Heart right ventricle (tissue), 16 donors: Measurements from ENCODE around the gene AACS. TPM values are rescaled to one million over a fixed set of nuclear protein-coding genes. Genes with fewer than 3 reads are reported as not detected.

ENCODE experiments used
- ATAC-seq, 8 donors: fragments of 200-7000 bp; cut with Tn5 transposase; one replicate each; pipeline ENCODE4 v1.9.1; 2020; ENCODE audit warnings: mild to moderate bottlenecking in 8 of 8, moderate library complexity in 8 of 8, moderate number of reproducible peaks in 1 of 8
- DNase-seq, 2 donors: peaks; one replicate each; pipeline ENCODE4 v3.0.0-alpha.2; 2020
- H3K27ac ChIP-seq, 10 donors: fragments of 200-600 bp; sonication (generic) in 2 of 10; one replicate each; pipeline versions ENCODE4 v1.5.0 to v1.8.0; 2020 to 2022; ENCODE audit warnings: mild to moderate bottlenecking in 3 of 10
- H3K27me3 ChIP-seq, 7 donors: fragments of 200-600 bp; one replicate each; pipeline ENCODE4 v1.8.0; 2021 to 2022; ENCODE audit warnings: mild to moderate bottlenecking in 2 of 7
- H3K36me3 ChIP-seq, 9 donors: fragments of 200-600 bp; sonication (generic) in 1 of 9; one replicate each; pipeline versions ENCODE4 v1.5.0 to v1.8.0; 2020 to 2022; ENCODE audit warnings: mild to moderate bottlenecking in 2 of 9
- H3K4me1 ChIP-seq, 9 donors: fragments of 200-600 bp; sonication (generic) in 1 of 9; one replicate each; pipeline versions ENCODE4 v1.5.0 to v1.8.0; 2020 to 2022; ENCODE audit warnings: mild to moderate bottlenecking in 4 of 9
- H3K4me3 ChIP-seq, 10 donors: fragments of 200-600 bp; sonication (generic) in 2 of 10; one replicate each; pipeline versions ENCODE4 v1.5.0 to v1.8.0; 2020 to 2022; ENCODE audit warnings: mild to moderate bottlenecking in 7 of 10, moderate library complexity in 2 of 10
- H3K9me3 ChIP-seq, 11 donors: fragments of 200-600 bp in 10 of 11; sonication (generic) in 2 of 11; one replicate each; pipeline versions ENCODE4 v1.5.0 to v1.8.0; 2013 to 2022; ENCODE audit warnings: mild to moderate bottlenecking in 2 of 11, control low read depth in 1 of 11, moderate library complexity in 1 of 11
- CTCF ChIP-seq, 9 donors: fragments of 200-600 bp; sonication (generic) in 2 of 9; IDR thresholded peaks; one replicate each; pipeline versions ENCODE4 v1.5.0 to v1.8.0; 2021 to 2022; ENCODE audit warnings: antibody characterized with exemption in 9 of 9, mild to moderate bottlenecking in 5 of 9, moderate library complexity in 1 of 9
- WGBS, 2 donors: extraction: QIAGEN DNeasy Blood & Tissue Kit; methylation state at CpG; one replicate each; pipeline ENCODE4 v1.1.7; 2013; ENCODE audit warnings: inconsistent platforms in 1 of 2; 5-methylcytosine and 5-hydroxymethylcytosine counted together
- intact Hi-C, 10 donors: fragments of 100-400 bp; cut with DNase I; formaldehyde crosslinking; loops; one replicate each; pipeline versions ENCODE4 v1.11.1 to v1.14.2; 2022
- polyA plus RNA-seq, 2 donors: library from polyadenylated mRNA; stranded (reverse); fragments of 200-250 nt; gene quantifications; one replicate each; pipeline ENCODE4 v1.2.3, GENCODE V29; 2013
- total RNA-seq, 10 donors: library from RNA; stranded (reverse); fragmentation: NEBNext Ultra II Directional in 3 of 10; extraction: Animal tissue kit (Norgen Biotek cat#: 25700) in 3 of 10; gene quantifications; one replicate each; pipeline versions ENCODE4 v1.2.1 to v1.2.4, GENCODE V29; 2021 to 2023
- donor health status: Arrhythmogenic right ventricular cardiomyopathy.
- donor health status: ischemic (EF 13 %, LVEDD 7.1; RV severe dilation, severe dysfunction).
- donor health status: healthy with polysubstance abuse.
- donor health status: DM: no; HTN: yes; CAD: no.
- donor health status: DM: no; HTN: no; CAD: no.
- donor health status: ischemic (EF 25% LVEDD 6.9; RV normal size, moderate dysfunction).
- donor health status: ischemic (EF 25% LVEDD 5.7; RV mildly dilated, moderate dysfunction).
- donor health status: healthy.
- donor health status: DM: yes; HTN: yes; CAD: no.
- donor health status: Ischemic cardiomyopathy.
- donor health status: ischemic (EF 35%, LVEDD 5.7; RV mildly dilated, moderate dysfunction).
- donor health status: nonischemic (EF 11% LVEDD 7.7; RV severe dilation, severe dysfunction).
- donor health status: DM: yes; HTN: yes; CAD: no.
- donor health status: PGD.
- donor health status: ischemic (EF 29% LVEDD 5.4; RV normal size, mild dysfunction).
- donor health status: nonischemic (EF 23%, LVEDD 6.1; RV moderate dilation, normal function).

Gene AACS
- total and polyA plus RNA-seq, 12 donors, result 8.5 to 19.4 (median 12.1) TPM

GRCh38 chr12:125181107-125181506 is 115.9 kb downstream of the AACS start:
- WGBS, 2 donors, result 81 to 86% methylated on average over 1 of the region's 1 CpG
- no peak for ATAC-seq
- Histone ChIP-seq H3K4me1 (peaks cover 0 to 13% (median 6%) of the 10 kb centered on the region in 9 donors), H3K27ac (no peak overlapping the region), H3K27me3 (peaks cover 0 to 71% (median 34%) of the 10 kb centered on the region in 7 donors), H3K4me3 (no peak overlapping the region), H3K36me3 (no peaks in the 10 kb centered on the region), H3K9me3 (no peaks in the 10 kb centered on the region)
- intact Hi-C loops, result loop anchor here in 9 of 10 donors (5.0 to 10.0 kb wide), 7 partner anchors 144 to 1694 kb away; no protein-coding TSS in a partner anchor
- TF ChIP-seq CTCF (IDR thresholded peaks at IDR 0.05), result no peak
- no peak for DNase-seq

GRCh38 chr12:125183187-125184067 is 118.2 kb downstream of the AACS start:
- WGBS, 2 donors, result 3 to 4% methylated on average over 27 of the region's 27 CpGs
- ATAC-seq (peak; percentile 50 to 84 (median 73)), DNase-seq (peak; percentile 67 to 78)
- Histone ChIP-seq H3K36me3 (no peaks in the 10 kb centered on the region), H3K4me1 (peaks cover 3 to 30% (median 11%) of the 10 kb centered on the region in 9 donors), H3K27me3 (peaks cover 7 to 72% (median 46%) of the 10 kb centered on the region in 7 donors), H3K9me3 (no peaks in the 10 kb centered on the region), H3K4me3 (no peak overlapping the region), H3K27ac (no peak overlapping the region)
- TF ChIP-seq CTCF (IDR thresholded peaks at IDR 0.05), result peak; percentile 92 to 100 (median 99)
- intact Hi-C loops, result loop anchor here (2.0 to 10.0 kb wide), 9 partner anchors 141 to 1691 kb away; no protein-coding TSS in a partner anchor

- H3K4me1 ChIP-seq, result peaks cover 3 to 32% (median 11%) of the 10 kb centered on the region in 9 donors
- no peak for DNase-seq
- peaks cover 7 to 72% (median 48%) of the 10 kb centered on the region in 7 donors for H3K27me3 ChIP-seq
- no peaks in the 10 kb centered on the region for H3K36me3 ChIP-seq
- no peaks in the 10 kb centered on the region for H3K9me3 ChIP-seq
- WGBS, 2 donors, result 30 to 35% methylated on average over 16 of the region's 16 CpGs
- TF ChIP-seq CTCF (IDR thresholded peaks at IDR 0.05), result no peak
- no peak overlapping the region for H3K27ac ChIP-seq
- no peak overlapping the region for H3K4me3 ChIP-seq
- no peak for ATAC-seq
- intact Hi-C loops, result loop anchor here in 9 of 10 donors (5.0 to 10.0 kb wide), 7 partner anchors 140 to 1690 kb away; no protein-coding TSS in a partner anchor
Observed at GRCh38 chr12:125184213-125184967, 119.2 kb downstream of the AACS start.

GRCh38 chr12:125185311-125185739 is 120.1 kb downstream of the AACS start:
- DNase-seq (no peak), ATAC-seq (peak in 1 of 8 donors; percentile 9)
- H3K27ac ChIP-seq, result no peak overlapping the region
- 7 to 13% methylated on average over 21 of the region's 21 CpGs for WGBS, 2 donors
- no peaks in the 10 kb centered on the region for H3K9me3 ChIP-seq
- intact Hi-C loops, result loop anchor here in 7 of 10 donors (5.0 to 10.0 kb wide), 5 partner anchors 139 to 1689 kb away; no protein-coding TSS in a partner anchor
- H3K27me3 ChIP-seq, result peaks cover 7 to 74% (median 56%) of the 10 kb centered on the region in 7 donors
- no peak for TF ChIP-seq CTCF (IDR thresholded peaks at IDR 0.05)
- peak overlapping the region in 7 of 10 donors; percentile 12 to 43 (median 35) for H3K4me3 ChIP-seq
- peaks cover 3 to 32% (median 11%) of the 10 kb centered on the region in 9 donors for H3K4me1 ChIP-seq
- H3K36me3 ChIP-seq, result no peaks in the 10 kb centered on the region
